ENCODE results near the gene EVPL. TPM values are rescaled to one million over a fixed set of nuclear protein-coding genes. Genes with fewer than 3 reads are reported as not detected.

EVPL gene
- total RNA-seq, 4 donors from 2014 or later, result 0.19 to 1.3 (median 0.87) TPM

- TF ChIP-seq CTCF (IDR thresholded peaks at IDR 0.05; ENCODE audit: low read depth), result no peak
Measured at GRCh38 chr17:76050538-76051467, 23.7 kb upstream of the EVPL start.

- no peak for TF ChIP-seq CTCF (IDR thresholded peaks at IDR 0.05; ENCODE audit: low read depth)
Measured at GRCh38 chr17:76049836-76050537, 22.9 kb upstream of the EVPL start.

- no peak for TF ChIP-seq CTCF (IDR thresholded peaks at IDR 0.05; ENCODE audit: low read depth)
Measured at GRCh38 chr17:76049239-76049638, 22.1 kb upstream of the EVPL start.

- no peak for TF ChIP-seq CTCF (IDR thresholded peaks at IDR 0.05; ENCODE audit: low read depth)
Measured at GRCh38 chr17:76048711-76049110, 21.6 kb upstream of the EVPL start.

- no peak for TF ChIP-seq CTCF (IDR thresholded peaks at IDR 0.05; ENCODE audit: low read depth)
Measured at GRCh38 chr17:76048025-76048605, 21.0 kb upstream of the EVPL start.

- no peak for TF ChIP-seq CTCF (IDR thresholded peaks at IDR 0.05; ENCODE audit: low read depth)
Measured at GRCh38 chr17:76046064-76046463, 19.0 kb upstream of the EVPL start.

GRCh38 chr17:76040376-76040775 is 13.3 kb upstream of the EVPL start:
- TF ChIP-seq CTCF (IDR thresholded peaks at IDR 0.05; ENCODE audit: low read depth), result no peak

Measured in subcutaneous adipose tissue (tissue), 4 donors.